Daoy (cell line): ENCODE results near the gene LARP7. TPM values are rescaled to one million over a fixed set of nuclear protein-coding genes. Genes with fewer than 3 reads are reported as not detected.
"Not testable (repeated sequence)": the region's sequence is repeated elsewhere in the genome, so short reads cannot be mapped to it uniquely, and the experiment has no call there.

Experiments
- DNase-seq: peaks from one replicate; pipeline ENCODE4 v3.0.0-alpha.2; 2015; ENCODE audit warnings: low read depth
- total RNA-seq: library from RNA; depleted of rRNA; stranded (reverse); fragments of >200 nt; shearing (Covaris generic); gene quantifications from 2 replicates; pipeline ENCODE4 v1.2.3, GENCODE V29; 2014

The LARP7 gene
- total RNA-seq, 1 experiment from 2014 or later, result 24.1 TPM

DNA sequence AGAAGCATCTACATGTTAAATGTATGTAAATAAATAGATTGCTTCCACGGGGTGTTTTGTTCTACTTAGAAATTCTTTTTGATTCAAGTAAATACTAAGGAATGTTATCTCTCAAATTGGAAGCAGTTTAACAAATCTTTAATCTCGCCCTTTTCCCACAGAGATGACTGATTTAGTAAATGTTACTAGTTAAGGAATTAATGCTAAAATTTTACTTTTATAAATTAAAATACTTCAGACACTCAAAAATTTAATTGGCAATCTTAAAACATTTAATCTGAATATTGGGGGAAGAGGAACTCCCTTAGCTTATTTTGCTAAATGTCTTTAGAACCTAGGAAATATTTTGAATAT is 12.1 kb downstream of the LARP7 start:
- no peak for DNase-seq

DNA sequence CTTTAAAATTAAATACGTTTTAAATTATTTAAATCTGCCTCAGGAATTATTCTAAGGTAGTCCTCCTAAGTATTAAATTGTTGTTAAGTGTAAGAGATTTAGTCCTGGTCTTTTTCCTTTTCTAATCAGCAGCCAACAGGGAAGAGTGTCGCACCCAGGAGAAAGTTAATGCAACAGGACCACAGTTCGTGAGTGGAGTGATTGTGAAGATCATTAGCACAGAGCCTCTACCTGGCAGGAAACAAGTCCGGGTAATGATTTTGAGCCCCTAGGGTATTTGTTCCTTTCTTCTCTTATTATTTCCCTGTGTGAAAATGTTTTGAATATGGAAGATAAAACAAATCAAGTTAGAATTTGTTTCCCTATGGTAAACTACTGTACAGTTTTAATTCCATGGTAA is 13.4 kb downstream of the LARP7 start:
- DNase-seq, result no peak

DNA sequence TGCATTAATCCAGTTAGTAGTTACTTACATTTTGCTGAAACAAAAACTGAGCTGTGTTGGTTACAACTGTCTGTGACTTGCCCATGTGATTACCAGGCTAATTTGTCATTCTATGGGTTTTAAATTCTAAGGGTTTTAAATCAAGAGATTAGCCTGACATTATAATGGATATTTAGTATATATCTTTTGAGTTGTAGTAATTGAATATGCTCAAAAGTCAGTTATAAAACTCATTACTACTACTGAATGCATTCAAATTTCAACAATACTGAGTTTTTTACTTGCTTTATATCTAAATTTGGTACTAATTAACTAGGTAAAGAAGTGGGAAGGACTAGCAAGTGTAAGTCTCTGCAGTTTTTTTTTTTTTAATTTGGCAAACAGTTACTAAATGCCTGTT is 14.7 kb downstream of the LARP7 start:
- no peak for DNase-seq

DNA sequence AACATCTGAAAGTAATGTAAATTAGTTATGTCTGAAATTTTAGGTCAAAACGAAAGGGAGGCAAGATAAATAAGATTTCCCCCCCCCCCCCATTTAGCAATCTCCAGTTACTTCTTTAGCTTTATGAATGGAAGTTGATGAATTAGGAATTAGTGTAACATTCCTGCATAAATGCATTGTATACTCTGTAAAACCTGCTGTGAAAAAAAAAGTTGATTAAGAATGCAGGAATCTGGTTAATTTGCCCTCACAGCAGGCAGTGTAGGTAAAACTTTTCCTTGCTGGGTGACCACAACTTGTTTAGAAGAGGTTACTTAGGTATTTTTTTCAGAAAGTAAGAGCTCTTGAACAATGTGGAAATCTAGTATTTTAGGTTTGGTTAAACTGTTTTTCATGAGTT is 15.3 kb downstream of the LARP7 start:
- no peak for DNase-seq

DNA sequence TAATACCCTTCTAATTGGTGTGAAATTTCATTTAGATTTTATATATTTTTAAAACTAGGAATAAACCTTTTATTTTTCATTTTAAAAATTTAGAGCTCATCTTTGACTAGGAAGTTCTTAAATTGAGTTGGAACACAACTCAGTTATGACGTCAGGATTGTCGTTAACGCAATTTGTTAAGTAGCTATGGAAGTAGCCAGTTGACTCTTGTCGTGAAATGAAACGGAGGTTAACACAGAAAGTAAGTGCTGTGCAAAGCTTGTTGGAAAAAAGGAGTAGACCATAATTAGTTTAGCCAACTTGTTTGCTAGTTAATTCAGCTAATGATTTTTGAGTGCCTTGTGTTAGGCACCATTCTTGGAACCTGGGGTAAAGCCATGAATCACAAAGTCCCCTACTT is 18.3 kb downstream of the LARP7 start:
- DNase-seq, result no peak

DNA sequence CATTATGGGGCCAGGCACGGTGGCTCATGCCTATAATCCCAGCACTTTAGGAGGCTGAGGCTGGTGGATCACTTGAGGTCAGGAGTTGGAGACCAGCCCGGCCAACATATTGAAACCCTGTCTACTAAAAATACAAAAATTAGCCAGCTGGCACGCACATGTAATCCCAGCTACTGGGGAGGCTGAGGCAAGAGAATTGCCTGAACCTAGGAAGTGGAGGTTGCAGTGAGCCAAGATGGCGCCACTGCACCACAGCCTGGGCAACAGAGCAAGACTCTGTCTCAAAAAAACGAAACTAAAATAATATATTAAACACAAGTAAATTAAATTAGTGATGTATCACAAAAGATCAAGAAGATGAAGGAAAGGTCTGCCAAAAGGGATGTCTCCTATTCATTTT is 19.2 kb downstream of the LARP7 start:
- DNase-seq, result not testable (repeated sequence)

DNA sequence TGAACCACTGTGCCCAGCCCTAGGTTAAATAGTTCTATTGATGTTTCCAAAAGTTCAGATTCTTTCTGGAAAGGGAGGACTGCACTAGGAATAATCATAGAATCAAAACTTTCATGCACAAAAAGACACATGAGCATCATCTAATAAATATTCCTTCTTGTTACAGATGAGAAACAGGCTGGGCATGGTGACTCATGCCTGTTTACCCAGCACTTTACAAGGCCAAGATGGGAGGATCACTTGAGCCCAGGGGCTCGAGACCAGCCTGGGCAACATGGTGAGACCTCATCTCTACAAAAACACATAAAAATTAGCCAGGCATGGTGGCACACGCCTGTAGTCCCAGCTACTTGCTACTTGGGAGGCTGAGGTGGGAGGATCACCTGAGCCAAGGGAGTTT is 27.7 kb downstream of the LARP7 start:
- DNase-seq, result peak; percentile 7

DNA sequence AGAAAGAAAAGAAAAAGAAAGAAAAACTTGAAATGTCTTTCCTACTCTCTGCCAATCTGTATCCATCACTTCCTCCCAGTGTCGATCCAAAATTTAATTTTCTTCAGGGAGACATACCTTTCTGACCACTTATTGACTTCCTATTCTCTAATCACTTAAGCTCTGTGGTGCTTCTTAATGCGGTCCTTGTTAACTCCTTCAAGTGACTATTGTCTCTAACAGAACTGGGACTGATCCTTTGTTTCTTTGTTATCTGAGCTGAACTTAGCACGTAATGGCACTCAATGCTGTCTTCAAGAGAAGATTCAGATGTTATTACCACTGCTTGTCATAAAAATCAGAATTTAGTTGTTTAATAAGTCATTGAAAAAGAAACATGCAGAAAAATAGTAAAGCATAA is 31.2 kb downstream of the LARP7 start:
- DNase-seq, result no peak

DNA sequence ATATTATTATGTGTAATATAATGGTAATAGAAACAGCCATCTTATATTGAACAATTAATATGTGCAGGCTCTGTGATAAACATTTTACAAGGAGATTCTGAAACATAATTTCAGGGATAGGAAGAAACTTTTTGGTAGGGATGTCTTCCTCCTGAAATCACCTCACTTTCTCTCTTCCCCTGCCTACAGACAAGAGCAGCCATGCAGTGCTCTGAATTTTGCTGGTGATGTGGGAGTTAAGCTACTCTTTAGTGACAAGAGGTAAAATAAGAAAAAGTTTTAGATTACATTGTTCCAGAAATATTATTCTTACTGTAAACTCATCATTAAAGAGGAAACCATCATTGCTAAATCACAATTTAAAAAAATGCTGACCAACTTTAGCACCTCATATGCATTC is 36.1 kb downstream of the LARP7 start:
- no peak for DNase-seq

DNA sequence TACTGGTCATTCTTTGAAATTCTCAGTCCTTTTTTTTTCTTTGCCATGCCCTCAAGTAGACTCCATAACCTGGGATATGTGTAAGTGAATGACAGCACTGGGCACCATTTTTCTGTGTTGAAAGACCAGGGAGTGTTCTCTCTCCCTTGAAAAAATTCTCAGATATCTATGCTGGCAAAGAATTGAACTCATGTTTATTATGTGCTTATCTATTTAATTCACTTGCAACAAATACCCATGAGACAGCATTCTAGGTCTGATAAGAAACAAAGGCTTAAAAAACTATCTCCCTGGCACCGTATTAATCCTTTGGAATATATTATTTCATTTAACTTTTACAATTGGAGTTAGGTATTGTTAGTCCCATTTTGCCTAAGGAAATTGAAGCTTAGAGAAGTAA is 36.7 kb downstream of the LARP7 start:
- DNase-seq, result no peak

DNA sequence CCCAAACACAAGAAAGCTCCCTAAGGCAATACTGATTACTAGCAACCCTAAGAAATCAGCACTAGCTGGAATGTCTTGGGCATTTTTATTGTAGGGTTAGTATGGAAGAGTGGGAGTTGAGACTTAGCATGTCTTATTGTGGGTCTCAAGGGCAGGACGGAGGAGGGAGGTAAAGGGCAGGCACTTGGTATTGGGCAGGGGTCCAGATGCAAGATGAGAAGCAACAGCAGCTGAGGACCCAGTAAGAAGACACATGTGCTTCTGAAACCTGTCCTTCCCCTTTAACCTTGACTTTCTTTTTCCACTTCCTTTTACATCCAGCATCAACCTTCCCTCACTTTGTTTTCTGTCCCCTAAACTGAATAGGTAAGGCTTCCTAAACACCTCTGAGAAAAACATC is 37.4 kb downstream of the LARP7 start:
- DNase-seq, result no peak

DNA sequence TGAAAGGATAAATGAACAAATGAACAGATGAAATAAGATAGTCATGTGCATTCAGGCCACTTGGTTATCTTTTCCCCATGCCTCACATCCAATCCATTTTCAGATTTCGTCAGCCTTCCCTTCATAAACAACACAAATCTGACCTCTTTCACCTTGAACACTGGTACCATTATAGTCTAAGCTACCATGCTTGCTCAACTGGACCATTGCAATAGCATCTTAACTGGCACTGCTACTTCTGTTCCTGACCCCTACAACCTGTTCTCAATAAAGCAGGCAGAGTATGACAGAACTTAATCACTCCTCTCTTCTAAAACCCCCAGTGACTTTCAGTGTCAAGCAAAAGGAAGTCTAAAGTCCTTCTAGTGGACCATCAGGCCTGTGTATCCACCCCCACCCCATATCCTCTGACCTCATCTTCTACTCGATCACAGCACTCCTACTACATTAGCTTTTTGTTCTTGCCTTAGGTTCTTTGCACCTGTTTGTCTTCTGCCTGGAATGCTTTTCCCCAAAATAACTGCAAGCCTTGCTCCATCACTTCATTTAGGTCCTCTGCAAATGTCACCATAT is 40.7 kb downstream of the LARP7 start:
- no peak for DNase-seq

DNA sequence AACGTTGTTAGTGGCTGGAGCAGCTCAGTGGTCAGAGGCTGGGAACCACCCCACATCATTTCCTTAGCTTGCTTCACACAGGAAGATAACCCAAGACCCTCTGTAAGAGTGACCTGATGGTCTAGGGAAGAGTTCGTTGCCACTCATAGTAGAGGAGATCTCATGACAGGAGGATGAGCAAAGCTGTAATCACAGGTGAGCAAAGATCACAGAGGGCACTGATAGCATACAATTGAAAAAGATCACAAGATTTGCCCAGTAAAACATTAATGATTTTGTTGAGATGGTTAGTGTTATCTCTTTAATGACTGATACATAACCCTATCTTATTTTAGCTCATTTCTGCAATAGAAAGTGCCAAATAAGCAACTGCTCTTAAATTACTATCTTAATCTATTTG is 44.1 kb downstream of the LARP7 start:
- DNase-seq, result no peak

DNA sequence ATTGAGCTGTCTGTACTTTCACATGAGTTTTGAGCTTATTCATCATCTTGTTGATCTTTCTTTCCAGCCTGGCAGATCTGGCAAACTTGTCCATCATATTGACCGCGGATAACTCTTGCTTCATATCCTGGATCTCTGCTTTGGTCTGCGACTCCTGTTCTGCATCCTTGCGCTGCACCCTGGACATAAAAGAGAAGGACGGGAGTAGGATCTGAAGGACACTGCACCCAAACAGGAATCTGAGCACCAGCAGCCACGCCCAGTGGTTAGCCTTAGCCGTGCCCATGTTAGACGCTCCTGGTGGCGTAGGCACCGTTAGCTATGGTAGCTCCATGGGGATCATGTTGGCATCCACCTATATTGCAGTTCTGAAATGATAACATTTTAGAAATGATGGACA is 56.6 kb downstream of the LARP7 start:
- no peak for DNase-seq

DNA sequence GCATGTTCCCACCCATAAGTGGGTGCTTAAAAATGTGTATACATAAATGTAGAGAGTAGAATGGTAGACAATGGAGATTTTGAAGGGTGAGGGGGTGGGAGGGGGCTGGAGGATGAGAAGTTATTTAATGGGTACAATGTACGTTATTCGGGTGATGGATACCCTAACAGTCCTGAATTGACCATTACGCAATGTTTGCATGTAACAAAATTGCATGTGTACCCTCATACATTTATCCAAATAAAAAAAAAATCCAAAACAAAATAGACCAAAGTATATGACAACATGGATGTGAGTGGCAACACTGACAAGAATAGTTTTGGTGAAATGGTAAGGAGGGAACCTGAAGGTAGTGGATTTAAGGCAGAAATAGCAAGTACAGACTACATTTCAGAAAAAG is 63.7 kb downstream of the LARP7 start:
- no peak for DNase-seq

DNA sequence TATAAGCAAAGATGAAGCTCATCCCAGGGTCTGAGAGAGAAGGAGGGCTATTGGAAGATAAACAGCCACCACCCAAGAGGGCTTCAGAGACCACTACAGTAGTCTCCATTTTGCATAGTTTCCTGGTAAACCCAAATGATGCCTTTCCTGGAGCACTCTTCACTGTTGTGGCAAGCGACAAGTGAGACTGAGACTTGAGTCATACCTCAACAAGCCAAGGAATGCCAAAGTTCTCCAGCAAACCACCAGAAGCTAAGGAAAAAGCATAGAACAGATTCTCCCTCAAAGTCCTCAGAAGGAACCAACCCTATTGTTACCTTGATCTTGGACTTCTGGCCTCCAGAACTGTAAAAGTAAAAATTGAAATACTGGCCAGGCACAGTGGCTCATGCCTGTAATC is 65.9 kb downstream of the LARP7 start:
- DNase-seq, result peak; percentile 4

DNA sequence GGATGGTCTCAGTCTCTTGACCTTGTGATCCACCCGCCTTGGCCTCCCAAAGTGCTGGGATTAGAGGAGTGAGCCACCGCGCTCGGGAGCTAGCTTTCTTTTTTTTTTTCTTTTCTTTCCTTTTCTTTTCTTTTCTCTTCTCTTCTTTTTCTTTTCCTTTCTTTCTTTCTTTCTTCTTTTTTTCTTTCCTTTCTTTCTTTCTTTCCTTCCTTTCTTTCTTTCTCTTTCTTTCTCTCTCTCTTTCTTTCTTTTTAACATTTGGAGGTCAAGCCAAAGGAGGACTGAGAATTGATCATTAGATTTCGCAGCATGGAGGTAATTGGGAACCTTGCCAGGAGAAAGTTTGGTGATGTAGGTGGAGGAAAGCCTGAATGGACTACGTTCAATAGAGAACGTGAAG is 67.4 kb downstream of the LARP7 start:
- DNase-seq, result no peak

DNA sequence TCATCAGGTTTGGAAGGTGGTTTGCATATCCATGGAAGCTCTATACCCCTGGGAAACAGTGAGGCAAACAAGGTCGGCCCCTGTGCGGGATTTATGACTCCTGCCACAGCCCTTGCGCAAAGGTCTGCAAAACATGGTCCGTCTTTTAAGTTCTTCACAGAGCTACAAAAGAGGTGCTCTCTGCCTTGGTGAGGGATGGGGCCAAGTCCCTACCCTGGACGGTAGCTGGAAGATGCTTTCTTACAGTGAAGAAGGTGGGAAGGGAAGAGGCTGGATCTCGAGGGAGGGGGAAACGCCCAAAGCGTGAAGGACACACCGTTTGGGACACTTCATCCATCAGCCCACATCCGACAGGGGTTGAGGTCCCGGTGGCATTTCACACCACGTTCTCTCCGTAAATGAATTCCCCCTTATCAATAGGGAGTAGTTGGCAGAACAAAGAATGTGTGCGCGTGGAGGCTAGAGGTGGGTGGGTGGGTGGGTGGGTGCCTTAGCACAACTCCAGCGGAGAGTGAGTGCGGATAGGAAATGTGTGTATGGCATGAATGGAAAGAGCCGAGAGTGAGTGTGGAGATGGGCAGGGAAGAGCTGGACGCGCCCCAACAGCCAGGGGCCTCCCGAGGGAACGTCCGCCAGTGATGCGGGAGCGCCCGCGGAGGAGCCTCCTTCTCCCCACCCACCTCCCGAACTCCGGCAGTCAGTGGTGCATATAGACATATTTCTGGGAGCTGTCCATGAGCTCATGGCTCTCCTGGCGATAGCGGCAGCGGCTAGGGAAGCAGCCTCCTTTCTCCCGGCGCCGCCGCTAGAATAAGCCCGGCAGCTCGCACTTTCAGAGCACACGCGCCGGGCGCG is 68.3 kb downstream of the LARP7 start:
- peak; percentile 51 for DNase-seq

DNA sequence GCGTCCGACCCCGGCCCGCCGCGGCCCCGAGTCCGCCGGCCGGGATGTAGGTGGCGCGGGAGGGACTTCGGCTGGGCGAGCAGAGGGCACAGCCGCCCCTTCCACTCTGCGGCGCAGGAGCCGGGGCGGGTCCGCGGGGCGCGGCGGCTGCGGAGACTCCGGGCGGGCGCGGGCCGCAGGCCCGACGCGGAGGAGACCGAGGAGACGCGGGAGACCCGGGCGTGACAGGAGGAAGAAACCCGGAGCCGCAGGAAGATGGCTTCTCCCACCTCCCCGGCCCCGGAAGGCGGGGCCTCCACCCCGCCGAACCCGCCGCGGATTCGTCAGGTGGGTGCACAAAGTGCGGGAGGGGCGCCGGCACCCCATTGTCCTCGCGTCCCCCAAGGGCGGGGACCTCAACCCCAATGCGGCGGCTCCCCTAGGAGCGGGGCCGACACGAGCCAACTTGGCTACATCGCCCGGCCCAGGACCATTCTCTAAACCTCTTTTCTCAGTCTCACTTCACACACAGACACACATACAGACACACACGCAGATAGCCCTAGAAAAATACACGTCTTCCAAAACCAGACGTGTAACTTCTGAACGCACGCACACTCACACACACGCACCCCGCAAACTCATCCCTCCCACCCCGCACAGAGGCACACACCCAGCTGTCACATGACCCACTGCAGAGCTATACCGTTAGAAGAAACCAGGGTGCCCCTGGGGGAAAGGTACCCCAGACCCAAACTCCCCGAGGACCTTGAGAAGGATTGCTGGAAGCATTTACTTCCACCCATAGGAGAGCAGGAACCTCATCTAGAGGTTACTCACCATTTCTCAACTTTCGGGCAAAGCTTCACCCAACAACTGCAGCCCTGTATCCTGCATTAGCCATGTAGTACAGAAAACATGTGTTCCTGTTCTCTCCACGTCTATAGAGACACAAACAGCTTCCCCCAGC is 69.2 kb downstream of the LARP7 start:
- peak; percentile 7 for DNase-seq

DNA sequence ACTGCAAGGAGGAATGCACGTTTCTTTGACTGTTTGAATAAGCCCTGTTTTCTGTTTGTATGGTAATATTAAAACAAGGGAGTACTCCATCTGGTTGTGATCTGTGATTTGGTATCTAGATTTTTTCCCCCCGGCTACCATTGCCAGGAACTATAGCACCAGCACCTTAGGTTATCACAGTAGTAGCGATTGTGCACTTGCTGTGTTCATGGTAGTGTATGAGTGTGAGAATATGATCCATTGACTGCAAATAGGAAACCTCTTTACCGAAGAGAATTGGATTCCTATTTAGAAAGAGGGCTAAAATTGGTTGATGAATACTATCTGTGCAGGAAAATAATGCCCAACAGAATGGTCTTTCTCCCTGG is 69.9 kb downstream of the LARP7 start:
- no peak for DNase-seq
